HG02981 (cell line): ENCODE results near the gene SATB2.

Experiments used
- ATAC-seq: cut with Tn5 transposase; IDR thresholded peaks from one replicate; pipeline ENCODE4 v1.9.1; 2021; ENCODE audit warnings: mild to moderate bottlenecking, moderate library complexity; ENCODE audit not compliant: unreplicated experiment

The SATB2 gene

DNA sequence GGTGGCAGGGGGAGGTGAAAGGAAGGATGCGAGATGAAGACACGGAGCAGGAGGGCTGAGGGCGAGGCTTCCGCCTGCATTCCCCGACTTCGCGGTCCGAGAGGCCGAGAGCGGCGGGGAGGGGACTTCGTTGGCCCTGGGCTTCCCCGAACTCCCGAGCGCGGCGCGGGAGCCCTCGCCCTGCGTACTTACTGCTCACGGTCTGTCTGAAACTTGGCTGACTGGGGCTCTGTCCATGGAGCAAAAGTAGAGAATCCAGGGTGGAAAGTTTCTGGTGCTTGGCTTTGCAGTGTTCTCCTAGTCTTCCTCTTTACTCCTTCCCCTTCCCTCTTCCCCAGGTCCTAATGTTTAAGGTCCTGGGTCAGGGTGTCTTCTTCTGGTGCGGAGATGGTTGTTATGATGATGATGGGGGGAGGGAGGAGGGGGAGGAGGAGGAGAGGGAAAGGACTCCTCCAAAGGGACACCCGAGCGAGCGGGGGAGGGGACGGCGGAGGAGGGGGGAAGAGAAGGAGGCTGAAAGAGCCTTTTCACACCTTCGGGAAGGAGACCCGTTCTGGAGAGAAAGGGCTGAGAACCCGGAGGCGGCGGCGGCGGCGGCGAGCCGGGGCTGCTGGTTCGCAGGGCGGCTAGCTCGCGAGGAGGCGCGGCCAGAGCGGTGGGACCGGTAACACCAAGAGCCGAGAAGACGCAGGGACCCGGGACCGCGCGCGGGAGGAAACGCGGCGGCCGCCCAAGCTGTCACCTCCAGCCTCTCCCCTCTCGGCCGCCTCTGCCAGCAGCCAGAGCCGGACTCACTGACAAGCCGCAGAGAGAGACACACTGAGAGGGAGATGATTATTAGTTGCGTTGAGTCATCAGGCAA is at the start of gene SATB2:
SATB2 (minus strand) TSS at position 793 of the 862 bp plus-strand sequence. CDS start 1,902 bp downstream, outside the sequence.
- ATAC-seq, result peak; percentile 31

DNA sequence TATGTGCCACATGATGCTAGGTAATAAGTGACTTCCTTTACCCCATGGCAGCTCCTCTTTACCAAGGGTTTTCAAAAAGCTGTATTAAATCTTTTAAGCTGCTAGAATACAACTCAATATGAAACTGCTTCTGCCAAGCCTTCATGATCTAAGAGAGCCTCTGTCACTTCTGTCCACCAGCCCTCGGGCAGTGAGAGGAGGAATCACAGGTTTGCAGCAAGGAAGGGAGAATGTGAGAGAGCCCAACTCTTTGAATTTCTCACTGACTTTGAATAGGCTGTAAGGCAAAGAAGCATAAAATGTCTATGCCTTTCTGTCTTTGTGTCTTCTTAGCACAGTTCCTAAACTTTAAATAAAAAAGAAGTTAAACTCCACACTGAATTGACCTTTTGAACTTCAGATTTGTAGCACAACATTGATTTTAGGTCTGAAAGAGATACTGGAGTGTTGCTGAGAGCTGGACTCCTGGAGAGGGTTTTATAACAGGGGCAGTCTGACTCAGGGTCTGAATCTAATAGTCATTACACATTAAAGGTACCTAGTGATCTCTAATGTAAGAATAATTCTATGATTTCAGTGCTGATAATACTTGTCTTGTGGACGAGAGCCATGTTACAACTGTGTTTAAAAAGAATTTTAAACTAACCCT is 48.1 kb upstream of the SATB2 start:
- ATAC-seq, result no peak

DNA sequence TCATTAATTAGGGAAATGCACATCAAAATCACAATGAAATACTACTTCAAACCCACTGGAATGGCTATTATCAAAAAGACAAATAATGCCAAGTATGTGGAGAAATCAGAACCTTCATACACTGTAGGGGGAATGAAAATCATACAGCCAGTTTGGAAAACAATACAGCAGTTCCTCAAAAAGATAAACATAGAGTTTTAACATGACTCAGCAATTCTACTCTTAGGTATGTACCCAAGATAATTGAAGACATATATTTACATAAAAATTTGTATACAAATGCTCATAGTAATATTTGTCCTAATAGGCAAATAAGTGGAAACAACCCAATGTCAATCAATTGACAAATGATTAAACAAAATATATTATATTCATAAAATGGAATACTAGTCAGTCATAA is 45.4 kb upstream of the SATB2 start:
- no peak for ATAC-seq

DNA sequence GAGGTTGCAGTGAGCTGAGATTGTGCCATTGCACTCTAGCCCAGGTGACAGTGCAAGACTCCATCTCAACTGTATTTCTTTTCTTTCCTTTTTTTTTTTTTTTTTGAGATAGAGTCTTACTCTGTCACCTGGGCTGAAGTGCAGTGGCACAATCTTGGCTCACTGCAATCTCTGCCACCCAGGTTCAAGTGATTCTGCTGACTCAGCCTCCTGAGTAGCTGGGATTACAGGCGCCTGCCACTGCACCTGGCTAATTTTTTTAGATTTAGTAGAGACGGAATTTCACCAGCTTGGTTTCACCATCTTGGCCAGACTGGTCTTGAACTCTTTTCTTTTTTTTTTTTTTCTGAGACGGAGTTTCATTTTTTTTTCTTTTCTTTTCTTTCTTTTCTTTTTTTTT is 41.3 kb upstream of the SATB2 start:
- no peak for ATAC-seq

DNA sequence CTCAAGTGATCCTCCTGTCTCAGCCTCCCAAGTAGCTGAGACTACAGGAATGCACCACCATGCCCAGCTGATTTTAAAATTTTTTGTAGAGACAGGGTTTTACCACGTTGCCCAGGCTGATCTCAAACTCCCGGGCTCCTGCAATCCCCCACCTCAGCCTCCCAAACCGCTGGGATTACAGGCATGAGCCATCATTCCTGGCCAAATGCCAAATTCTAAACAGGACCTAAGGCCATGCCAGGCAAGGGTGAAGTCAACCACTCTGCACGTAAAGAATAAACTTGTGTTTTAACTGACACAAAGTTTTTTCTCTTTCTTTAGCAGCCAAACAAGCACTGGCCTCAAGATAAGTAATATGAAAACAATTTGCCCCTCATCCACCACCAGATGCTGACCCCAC is 37.4 kb upstream of the SATB2 start:
- no peak for ATAC-seq

DNA sequence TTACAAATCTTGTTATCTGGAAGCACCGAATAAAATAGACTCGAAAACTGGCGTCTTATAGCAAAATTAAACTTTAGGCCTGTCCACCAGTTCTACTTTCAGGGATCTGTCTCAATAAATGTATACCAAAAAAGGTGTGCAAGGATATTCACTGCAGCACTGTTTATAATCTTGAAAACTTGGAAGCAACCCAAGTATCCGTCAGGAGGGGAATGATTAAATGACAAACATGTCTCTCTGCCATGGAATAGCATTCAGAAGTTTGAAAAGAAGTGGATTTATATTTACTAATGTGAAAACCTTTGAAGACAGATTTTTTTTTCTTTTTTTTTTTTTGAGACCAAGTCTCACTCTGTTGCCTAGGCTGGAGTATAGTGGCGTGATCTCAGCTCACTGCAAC is 32.3 kb upstream of the SATB2 start:
- ATAC-seq, result no peak

DNA sequence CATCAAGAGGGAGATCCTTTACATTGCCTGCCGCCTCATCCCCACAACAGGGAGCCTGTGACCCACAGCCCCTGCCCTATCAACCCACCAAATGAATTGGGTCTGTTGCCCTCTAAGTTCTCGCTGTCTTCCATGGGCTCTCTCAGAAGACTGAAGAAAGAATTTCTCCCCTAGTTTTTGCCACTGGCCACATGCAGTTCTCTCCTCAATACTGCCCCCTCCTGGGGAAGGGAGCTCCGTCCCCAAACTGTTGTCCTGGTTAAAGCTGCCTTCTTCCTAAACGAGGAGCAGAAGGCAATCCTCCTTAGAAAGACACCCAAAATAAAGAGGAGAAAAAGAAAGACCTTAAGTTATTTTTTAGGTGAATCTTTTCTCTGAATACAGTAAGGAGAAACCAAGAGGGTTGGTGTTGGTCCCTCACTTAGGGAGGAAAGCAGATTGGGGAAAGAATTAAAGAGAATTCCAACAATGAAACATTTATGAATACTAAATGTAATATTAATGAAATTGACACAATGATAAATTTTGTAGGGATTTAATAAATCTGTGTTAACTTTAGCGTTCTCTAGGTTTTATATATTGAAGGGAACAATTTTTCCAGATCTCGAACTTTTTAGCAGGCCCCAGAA is 31.1 kb upstream of the SATB2 start:
- ATAC-seq, result peak; percentile 62

DNA sequence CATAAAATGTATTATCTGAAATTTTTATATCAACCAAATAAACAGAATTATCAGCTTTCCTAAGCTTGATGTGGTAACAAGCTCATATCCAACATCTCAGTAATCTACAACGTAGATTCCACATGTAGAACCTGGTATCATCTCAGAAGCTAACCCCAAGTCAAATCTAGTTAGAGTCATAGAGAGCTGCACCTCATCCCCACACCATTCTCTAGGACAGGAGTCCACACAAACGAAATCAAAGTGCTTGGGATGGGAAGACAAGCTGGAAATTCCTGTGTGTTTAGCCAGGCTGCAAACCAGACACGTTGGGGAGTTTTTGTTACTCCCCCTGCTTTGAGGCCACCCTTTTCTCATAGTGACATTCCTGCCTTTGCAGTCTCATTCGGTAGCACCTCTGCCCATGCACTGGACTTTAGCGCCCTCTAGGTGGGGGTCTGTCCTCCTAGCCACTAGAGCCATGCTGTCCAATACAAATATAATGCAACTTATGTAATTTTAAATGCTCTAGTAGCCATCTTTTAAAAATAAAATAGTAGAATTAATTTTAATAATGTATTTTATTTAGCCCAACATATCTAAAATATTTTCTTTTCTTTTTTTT is 28.1 kb upstream of the SATB2 start:
- no peak for ATAC-seq

DNA sequence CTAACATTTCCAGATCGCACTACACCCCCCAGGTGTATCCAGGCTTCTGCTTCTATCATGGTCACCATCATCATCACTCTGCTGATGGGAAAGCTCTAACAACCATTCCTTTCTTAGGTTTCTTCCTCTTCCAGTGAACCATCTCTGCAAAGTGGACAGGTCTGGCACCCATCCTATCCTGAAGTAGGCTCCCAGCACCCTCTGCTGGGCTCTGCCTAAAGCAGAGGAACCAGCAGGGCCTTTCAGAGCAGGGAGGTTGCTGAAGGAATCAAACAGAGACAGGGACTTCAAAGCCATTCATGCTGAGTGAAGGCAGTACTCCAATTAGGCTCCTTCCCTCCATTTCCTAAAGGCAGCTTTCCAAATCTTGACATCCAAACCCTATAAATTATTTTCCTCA is 27.2 kb upstream of the SATB2 start:
- ATAC-seq, result no peak

DNA sequence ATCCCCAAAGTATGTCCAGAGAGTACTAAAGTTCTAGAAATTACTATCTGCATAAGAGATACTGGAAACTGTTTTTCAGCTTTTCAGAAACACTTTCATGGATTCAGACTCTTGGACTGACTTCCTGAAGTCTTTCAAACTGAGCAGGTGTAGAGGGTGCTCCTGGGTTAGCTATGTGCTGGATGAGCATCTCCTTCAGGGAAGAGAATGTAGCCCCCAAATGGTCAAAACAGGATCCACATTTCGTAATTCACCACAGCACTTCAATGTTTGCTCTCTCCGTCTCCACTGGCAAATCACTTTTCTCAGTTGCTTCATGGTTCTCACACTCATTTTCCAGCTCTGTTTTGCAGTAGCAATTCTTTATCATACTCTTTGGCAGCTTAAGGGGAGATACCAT is 23.2 kb upstream of the SATB2 start:
- ATAC-seq, result no peak

GRCh38 chr2:199477277-199477834 is 19.6 kb upstream of the SATB2 start:
- ATAC-seq, result no peak

GRCh38 chr2:199471443-199472057 is 13.8 kb upstream of the SATB2 start:
- peak; percentile 75 for ATAC-seq

- no peak for ATAC-seq
These were observed 13.1 kb upstream of the SATB2 start for GRCh38 chr2:199470672-199471442.

DNA sequence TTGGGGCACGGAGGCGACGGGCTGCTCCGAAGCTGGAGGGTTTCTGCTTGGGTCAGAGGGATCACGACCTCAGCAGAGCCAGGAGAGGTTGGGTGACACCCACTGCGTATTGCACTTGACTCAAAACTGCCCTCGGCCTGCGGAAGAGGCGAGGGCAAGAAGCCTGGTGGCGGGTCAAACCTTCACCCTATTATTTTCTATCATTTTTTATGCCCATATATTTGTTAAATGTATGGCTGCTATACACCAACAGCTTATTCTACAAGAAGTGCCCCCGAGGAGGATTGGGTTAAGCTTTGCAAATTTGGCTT is 12.6 kb upstream of the SATB2 start:
- ATAC-seq, result no peak

- ATAC-seq, result no peak
These were observed 12.0 kb upstream of the SATB2 start for GRCh38 chr2:199469514-199470360.

DNA sequence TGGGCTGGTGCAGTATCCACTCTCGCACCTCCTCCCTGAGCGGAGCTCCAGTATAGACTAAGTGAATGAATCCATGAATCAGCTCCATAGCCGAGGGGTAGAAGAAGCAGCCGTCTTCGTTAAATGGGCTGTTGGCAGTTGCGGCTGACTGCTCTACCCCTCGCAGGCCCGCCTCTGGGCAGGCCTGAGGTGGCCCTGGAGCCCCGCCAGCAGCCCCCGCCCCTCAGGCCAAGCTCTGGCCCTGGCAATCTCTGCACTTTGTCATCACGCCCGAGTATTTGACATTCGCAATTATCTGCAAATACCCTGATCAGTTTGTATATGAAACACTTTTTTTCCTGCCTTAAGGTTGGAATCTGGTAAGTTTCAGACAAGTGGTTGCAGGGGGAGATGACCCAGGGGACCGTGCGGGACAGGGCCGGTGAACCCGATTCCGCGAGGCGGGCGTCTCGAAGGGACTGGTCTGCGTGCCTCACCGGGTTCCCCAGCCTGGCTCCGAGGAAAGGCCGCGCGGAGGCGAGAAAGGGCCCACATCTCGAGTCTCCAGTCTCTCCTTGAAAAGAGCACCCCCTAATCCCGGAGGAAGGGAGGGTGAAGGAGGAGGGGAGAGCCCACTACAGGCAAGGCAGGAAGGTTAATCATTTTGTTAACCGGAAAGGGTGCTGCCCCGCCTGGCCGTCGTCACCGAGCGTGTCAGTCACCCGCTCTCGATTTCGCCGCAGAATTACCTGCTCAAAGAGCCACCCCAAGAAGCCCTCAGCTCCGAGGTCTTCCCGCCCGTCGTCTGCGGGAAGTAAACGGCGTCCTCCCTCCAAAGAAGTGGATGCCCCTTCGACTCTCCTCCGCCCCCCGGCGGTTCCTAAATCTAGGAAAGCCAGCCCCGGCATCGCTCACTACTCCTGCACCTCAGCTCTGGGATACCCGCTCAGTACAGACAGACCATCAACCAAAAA is 11.1 kb upstream of the SATB2 start:
- no peak for ATAC-seq

DNA sequence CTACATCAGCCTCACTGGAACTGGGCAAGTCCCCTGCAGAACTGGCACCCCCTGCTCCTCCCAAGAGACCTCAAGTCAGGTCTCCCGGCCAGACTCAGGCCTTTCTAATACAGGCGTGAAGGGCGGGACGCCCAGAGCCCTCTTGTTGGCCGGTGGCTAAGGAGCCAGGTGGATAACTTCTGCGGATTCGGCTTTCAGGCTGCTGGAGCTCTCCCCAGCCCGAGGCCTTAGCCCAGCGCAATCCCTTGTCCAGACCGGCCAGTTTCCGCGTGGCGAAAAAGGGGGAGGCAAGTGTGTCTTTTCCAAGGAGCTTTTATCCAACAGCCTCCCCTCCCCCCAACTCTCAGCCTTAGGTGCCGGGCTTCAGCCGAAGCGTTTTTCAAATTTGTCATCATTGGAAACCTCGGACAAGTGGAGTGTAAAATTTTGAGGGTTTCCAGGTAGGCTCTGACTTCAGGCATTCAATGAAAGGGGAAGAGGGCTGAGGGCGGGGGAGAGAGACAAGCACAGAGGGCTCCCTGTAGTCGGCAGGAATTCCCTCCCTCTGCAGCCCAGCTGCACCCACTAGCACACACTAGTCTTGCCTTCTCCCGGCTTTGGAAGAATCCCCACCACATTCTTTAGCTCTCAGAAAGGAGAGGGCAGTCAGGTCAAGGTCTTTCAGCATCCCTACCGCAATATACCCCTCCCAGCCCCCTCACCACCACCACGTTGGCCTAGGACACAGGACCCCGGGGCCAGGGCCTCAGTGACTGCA is 9.5 kb upstream of the SATB2 start:
- ATAC-seq, result no peak
